IMR-90 (cell line): Measurements from ENCODE around the gene RARS1.
A peak's percentile ranks its signal among the peaks of the same experiment; 100 is the strongest.

Source experiments
- BHLHE40 ChIP-seq: fragments of 150-350 bp; IDR thresholded peaks from 2 replicates; pipeline ENCODE4 v1.6.1; 2016; ENCODE audit warnings: mild to moderate bottlenecking, low read depth, low read length
- CEBPB ChIP-seq: IDR thresholded peaks from 2 replicates; pipeline ENCODE4 v1.6.1; 2012; ENCODE audit warnings: low read depth, low read length, improper control_type of control experiment
- CHD1 ChIP-seq: IDR thresholded peaks from 2 replicates; pipeline ENCODE4 v1.6.1; 2012; ENCODE audit warnings: low read depth, low read length, improper control_type of control experiment
- FOS ChIP-seq: fragments of 150-350 bp; IDR thresholded peaks from 2 replicates; pipeline ENCODE4 v1.6.1; 2016; ENCODE audit warnings: low read depth, low read length
- MAFK ChIP-seq: IDR thresholded peaks from 2 replicates; pipeline ENCODE4 v1.6.1; 2012; ENCODE audit warnings: low read depth, low read length, improper control_type of control experiment
- MAZ ChIP-seq: IDR thresholded peaks from 2 replicates; pipeline ENCODE4 v1.6.1; 2012; ENCODE audit warnings: low read depth, mild to moderate bottlenecking, low read length, improper control_type of control experiment, moderate library complexity, borderline replicate concordance
- MXI1 ChIP-seq: IDR thresholded peaks from 2 replicates; pipeline ENCODE4 v1.6.1; 2012; ENCODE audit warnings: low read depth, mild to moderate bottlenecking, low read length, moderate library complexity, borderline replicate concordance
- NFE2L2 ChIP-seq: fragments of 150-350 bp; IDR thresholded peaks from 2 replicates; pipeline ENCODE4 v1.6.1; 2016; ENCODE audit warnings: low read depth, mild to moderate bottlenecking, low read length
- POLR2A ChIP-seq: IDR thresholded peaks from 2 replicates; pipeline ENCODE4 v1.6.1; 2012; ENCODE audit warnings: mild to moderate bottlenecking, low read depth, low read length
- RAD21 ChIP-seq: IDR thresholded peaks from 2 replicates; pipeline ENCODE4 v1.6.1; 2012; ENCODE audit warnings: low read length, improper control_type of control experiment
- RCOR1 ChIP-seq: IDR thresholded peaks from 2 replicates; pipeline ENCODE4 v1.6.1; 2012; ENCODE audit warnings: mild to moderate bottlenecking, low read length, improper control_type of control experiment; ENCODE audit not compliant: insufficient replicate concordance
- SMC3 ChIP-seq: fragments of 150-350 bp; IDR thresholded peaks from 2 replicates; pipeline ENCODE4 v1.6.1; 2016; ENCODE audit warnings: low read depth, mild to moderate bottlenecking, antibody characterized with exemption, low read length, moderate library complexity
- TF ChIP-seq, protein P1 (sequence below): conservative IDR thresholded peaks from 2 replicates; pipeline ENCODE4 v1.5.1; 2012; ENCODE audit warnings: mild to moderate bottlenecking, low read depth, low read length, improper control_type of control experiment

DNA sequence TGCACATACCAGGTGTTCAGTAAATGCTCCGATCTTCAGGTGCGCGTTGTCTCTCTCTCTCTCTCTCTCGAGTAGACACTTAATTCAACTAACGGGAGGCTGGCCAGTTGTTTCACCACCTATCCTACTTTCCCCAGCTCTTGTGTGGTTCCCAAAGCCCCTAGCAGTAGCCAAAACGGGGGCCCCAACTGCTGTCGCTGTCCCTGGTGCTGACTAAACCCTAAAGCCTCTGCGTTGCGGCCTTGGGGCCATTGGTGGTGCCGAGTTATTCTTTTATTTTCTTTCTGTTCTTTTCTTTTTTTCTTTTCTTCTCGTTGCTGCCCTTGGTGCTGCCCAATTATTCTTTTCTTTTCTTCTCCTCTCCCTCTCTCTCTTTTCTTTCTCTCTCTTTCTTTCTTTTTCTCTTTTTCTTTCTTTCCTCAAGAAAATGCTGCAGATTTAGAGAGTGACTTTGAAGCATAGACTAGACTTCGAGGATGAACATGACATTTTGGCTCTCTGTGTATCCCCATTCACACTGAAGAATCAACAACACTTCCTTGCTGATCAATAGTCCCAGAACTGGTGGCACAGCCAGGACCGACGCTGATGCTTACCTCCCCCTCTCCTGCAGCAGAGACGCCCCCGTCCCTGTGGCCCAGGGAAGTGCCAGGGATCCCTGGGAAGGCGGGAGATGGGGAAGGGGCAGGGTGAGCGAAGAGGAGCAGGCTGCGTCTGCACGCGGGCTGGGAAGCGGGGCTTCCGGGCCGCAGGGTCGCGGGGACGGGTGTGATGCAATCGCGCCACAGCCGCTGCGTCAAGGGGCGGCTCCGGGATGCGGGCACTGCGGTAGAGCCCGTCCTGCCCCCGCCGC, 42.5 kb downstream of the RARS1 start, which contains the start of gene FBLL1:
- TF ChIP-seq, protein P1, sequence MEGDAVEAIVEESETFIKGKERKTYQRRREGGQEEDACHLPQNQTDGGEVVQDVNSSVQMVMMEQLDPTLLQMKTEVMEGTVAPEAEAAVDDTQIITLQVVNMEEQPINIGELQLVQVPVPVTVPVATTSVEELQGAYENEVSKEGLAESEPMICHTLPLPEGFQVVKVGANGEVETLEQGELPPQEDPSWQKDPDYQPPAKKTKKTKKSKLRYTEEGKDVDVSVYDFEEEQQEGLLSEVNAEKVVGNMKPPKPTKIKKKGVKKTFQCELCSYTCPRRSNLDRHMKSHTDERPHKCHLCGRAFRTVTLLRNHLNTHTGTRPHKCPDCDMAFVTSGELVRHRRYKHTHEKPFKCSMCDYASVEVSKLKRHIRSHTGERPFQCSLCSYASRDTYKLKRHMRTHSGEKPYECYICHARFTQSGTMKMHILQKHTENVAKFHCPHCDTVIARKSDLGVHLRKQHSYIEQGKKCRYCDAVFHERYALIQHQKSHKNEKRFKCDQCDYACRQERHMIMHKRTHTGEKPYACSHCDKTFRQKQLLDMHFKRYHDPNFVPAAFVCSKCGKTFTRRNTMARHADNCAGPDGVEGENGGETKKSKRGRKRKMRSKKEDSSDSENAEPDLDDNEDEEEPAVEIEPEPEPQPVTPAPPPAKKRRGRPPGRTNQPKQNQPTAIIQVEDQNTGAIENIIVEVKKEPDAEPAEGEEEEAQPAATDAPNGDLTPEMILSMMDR = no peak
- TF ChIP-seq POLR2A (no peak), NFE2L2 (no peak), CHD1 (no peak), CEBPB (peak; percentile 75), BHLHE40 (no peak), RCOR1 (no peak), FOS (no peak), MAFK (no peak), RAD21 (no peak), MAZ (no peak), SMC3 (no peak), MXI1 (no peak)
